Fibroblast of villous mesenchyme (primary cell): Measurements from ENCODE around the gene FCAMR. TPM values are rescaled to one million over a fixed set of nuclear protein-coding genes. Genes with fewer than 3 reads are reported as not detected.

ENCODE experiments used
- DNase-seq: peaks from one replicate; pipeline ENCODE4 v3.0.0-alpha.2; 2010; ENCODE audit warnings: low read depth
- H3K4me3 ChIP-seq: 2 replicates; pipeline ENCODE4 v1.5.1; 2011; ENCODE audit warnings: low read depth, mild to moderate bottlenecking, low read length
- total RNA-seq: library from RNA; depleted of rRNA; stranded (reverse); fragments of >200 nt; gene quantifications from 2 replicates; pipeline ENCODE4 v1.2.3, GENCODE V29; 2012
- TF ChIP-seq, protein P1 (sequence below): IDR thresholded peaks from 2 replicates; pipeline ENCODE4 v1.5.1; 2012; ENCODE audit warnings: low read depth, mild to moderate bottlenecking, low read length; ENCODE audit not compliant: insufficient read depth

FCAMR gene
- total RNA-seq, 1 donor = not detected

DNA sequence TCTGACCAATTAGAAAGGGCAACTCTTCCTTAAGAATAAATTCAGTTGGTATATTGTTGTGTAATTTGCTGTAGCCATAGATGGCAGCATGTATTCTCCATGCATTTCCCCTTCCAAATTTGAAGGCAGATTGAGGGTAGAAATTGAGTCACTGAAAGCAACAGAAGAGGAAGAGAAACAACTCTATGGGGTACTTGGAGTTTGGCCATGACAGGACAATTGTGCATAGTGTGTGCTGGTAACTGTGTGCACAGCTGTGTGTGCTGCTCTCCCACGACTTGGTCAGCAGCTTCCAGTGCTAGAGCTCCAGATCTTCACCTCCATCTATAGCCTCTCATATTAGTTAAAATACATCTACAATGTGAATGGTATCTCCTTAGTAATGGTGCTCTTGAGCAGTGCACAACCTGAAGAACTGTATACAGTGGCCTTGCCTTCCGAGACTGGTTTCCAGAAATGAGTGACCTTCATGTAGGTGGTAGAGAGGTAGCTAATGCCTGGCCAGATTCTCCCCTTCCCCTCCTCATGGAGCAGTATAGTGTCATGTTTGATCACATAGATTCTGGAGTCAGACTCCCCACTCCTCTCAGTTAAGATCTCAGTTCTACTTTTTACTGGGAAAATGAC, 882 bp upstream of the FCAMR start:
- DNase-seq = no peak
- H3K4me3 ChIP-seq = no peak overlapping the region
- TF ChIP-seq, protein P1, sequence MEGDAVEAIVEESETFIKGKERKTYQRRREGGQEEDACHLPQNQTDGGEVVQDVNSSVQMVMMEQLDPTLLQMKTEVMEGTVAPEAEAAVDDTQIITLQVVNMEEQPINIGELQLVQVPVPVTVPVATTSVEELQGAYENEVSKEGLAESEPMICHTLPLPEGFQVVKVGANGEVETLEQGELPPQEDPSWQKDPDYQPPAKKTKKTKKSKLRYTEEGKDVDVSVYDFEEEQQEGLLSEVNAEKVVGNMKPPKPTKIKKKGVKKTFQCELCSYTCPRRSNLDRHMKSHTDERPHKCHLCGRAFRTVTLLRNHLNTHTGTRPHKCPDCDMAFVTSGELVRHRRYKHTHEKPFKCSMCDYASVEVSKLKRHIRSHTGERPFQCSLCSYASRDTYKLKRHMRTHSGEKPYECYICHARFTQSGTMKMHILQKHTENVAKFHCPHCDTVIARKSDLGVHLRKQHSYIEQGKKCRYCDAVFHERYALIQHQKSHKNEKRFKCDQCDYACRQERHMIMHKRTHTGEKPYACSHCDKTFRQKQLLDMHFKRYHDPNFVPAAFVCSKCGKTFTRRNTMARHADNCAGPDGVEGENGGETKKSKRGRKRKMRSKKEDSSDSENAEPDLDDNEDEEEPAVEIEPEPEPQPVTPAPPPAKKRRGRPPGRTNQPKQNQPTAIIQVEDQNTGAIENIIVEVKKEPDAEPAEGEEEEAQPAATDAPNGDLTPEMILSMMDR = no peak

DNA sequence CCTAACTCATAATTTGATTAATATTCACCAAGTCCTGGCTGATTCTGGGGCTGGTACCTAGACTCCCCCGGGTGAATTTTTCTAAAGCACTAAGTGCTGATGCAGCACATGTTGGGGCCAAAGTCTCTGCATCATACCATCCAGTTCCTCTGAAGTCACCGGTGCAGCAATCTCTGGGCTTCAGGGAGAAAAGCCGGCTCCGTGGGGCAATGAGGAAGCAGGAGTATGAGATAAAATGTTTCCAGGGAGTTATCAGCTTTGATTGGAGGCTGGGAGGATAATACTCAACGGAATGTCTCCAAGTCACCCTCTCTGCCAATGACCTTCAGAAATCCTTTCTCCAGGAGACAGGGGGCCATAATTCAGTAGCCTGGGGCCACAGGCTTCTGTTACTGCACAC, 1.2 kb downstream of the FCAMR start:
- no peak overlapping the region for H3K4me3 ChIP-seq

DNA sequence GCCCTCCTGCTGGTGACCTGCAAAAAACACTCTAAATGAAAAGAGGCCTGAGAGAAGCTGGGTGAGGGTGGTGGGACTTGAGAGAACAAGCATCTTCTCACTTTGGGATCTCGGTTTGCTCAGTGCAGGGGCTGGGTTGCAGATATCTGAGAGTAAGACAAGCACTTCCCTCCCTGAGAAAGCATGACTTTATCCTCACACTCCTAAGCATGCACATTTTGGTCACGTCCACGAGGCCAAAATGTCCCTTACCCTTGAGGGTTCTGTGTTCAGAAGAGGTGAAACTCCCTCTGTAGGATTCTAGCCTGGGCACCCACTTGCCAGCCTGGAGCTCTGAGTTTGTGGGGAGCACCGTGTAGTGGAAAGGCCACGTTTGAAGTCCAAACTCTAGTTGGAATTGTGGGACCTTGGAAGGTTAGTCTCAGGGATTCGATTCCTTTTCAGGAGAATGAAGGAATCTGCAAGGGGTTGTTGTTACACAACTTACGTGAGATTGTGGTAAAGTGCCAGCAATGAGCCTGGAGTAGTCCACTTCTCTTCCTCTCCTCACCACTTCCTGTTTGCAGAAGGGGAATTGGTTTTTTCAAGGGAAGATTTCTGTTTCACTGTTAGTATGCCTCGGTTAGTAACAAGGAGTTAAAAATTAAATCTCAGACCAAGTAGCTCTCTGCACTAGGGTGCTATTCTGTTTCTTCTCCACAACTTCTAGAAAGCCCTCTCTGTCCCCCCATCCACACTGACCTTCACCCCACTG, 3.0 kb downstream of the FCAMR start:
- DNase-seq = peak; percentile 20
- no peak overlapping the region for H3K4me3 ChIP-seq
- TF ChIP-seq, protein P1 = no peak

More for the DNA sequence above, 1.2 kb downstream of the FCAMR start:
- DNase-seq = no peak
- TF ChIP-seq, protein P1 = no peak

- TF ChIP-seq, protein P1 = no peak
- DNase-seq = no peak
- no peak overlapping the region for H3K4me3 ChIP-seq
These were observed 4.5 kb downstream of the FCAMR start for GRCh38 chr1:206965781-206966180.

DNA sequence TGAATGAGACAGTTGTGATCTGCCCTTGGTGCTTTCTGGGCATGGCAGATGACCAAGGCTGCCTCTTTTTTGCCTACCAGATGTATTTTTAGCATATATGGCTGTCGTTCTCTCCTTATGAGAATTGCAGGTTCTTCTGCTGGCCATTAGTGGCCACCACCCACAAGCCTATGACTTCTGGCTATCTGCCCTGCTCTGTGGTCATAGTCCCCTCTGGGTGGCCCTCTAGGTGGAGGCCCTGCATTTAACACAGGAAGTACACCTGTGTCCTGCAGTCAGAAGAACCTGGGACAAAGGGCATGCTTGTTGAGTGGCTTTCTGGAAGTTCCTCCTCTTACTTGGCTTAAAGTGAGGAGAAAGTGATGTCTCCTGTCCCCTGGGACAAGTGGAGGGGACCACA, 6.5 kb downstream of the FCAMR start:
- DNase-seq = no peak
- H3K4me3 ChIP-seq = no peak overlapping the region
- TF ChIP-seq, protein P1 = no peak

GRCh38 chr1:206963119-206963712, 7.0 kb downstream of the FCAMR start:
- no peak overlapping the region for H3K4me3 ChIP-seq
- TF ChIP-seq, protein P1 = no peak
- no peak for DNase-seq
